IMR-90 (cell line): ENCODE measurements around the gene CLBA1. TPM values are rescaled to one million over a fixed set of nuclear protein-coding genes. Genes with fewer than 3 reads are reported as not detected.

Source experiments
- ATAC-seq: fragments of 200-7000 bp; cut with Tn5 transposase; 2 replicates; pipeline ENCODE4 v1.9.1; 2020; ENCODE audit warnings: low read depth, mild to moderate bottlenecking, moderate library complexity
- BruUV-seq: library from RNA; stranded (reverse); fragments of 400-500 nt; replicated peaks from 2 replicates; lab custom pipeline; 2021; lab: Mats Ljungman, UMichigan
- CTCF ChIA-PET: fragments of 300-600 bp; formaldehyde crosslinking; extraction: SDS; loops from one replicate; lab custom pipeline; 2021; ENCODE audit warnings: antibody characterized with exemption; lab: Yijun Ruan, JAX
- POLR2A ChIA-PET: fragments of 300-600 bp; sonication (Branson Sonifier 250); formaldehyde crosslinking; loops from one replicate; lab custom pipeline; 2022; ENCODE audit warnings: antibody characterized with exemption; ENCODE audit not compliant: unreplicated experiment; lab: Charles Lee
- DNase-seq: peaks from one replicate; pipeline ENCODE4 v3.0.0; 2013
- H2AFZ ChIP-seq: replicated peaks from 2 replicates; pipeline ENCODE3; 2013; ENCODE audit warnings: low read length, mild to moderate bottlenecking; ENCODE audit not compliant: poor library complexity
- H2AK5ac ChIP-seq: 2 replicates; pipeline ENCODE4 v1.6.1; 2013; ENCODE audit warnings: low read depth, low read length, inconsistent platforms
- H2AK9ac ChIP-seq: replicated peaks from 2 replicates; pipeline ENCODE3; 2013; ENCODE audit warnings: mild to moderate bottlenecking, low read depth, low read length, moderate library complexity; ENCODE audit not compliant: poor library complexity
- H2BK120ac ChIP-seq: 2 replicates; pipeline ENCODE4 v1.6.1; 2013; ENCODE audit warnings: low read depth, low read length, inconsistent platforms
- H2BK15ac ChIP-seq: 3 replicates; pipeline ENCODE4 v1.6.1; 2013; ENCODE audit warnings: low read depth, low read length, inconsistent platforms
- H2BK20ac ChIP-seq: 2 replicates; pipeline ENCODE4 v1.6.1; 2013; ENCODE audit warnings: low read depth, mild to moderate bottlenecking, inconsistent platforms, low read length, moderate library complexity
- H2BK5ac ChIP-seq: 2 replicates; pipeline ENCODE4 v1.6.1; 2013; ENCODE audit warnings: mild to moderate bottlenecking, low read depth, low read length, inconsistent platforms; ENCODE audit not compliant: poor library complexity, severe bottlenecking
- H3K14ac ChIP-seq: replicated peaks from 2 replicates; pipeline ENCODE4 v1.6.1; 2013; ENCODE audit warnings: low read depth, low read length, inconsistent platforms
- H3K18ac ChIP-seq: 2 replicates; pipeline ENCODE4 v1.6.1; 2013; ENCODE audit warnings: low read depth, low read length, control low read depth
- H3K23ac ChIP-seq: 2 replicates; pipeline ENCODE4 v1.6.1; 2013; ENCODE audit warnings: low read depth, low read length, inconsistent platforms
- H3K27ac ChIP-seq: 2 replicates; pipeline ENCODE4 v1.5.1; 2013; ENCODE audit warnings: mild to moderate bottlenecking, control low read depth, low read length; ENCODE audit not compliant: insufficient read depth
- H3K27me3 ChIP-seq: 2 replicates; pipeline ENCODE4 v1.6.1; 2013; ENCODE audit warnings: low read length; ENCODE audit not compliant: control insufficient read depth, insufficient read depth
- H3K36me3 ChIP-seq: 2 replicates; pipeline ENCODE4 v1.6.1; 2013; ENCODE audit warnings: low read length, mixed read lengths; ENCODE audit not compliant: control insufficient read depth, insufficient read depth
- H3K4ac ChIP-seq: 2 replicates; pipeline ENCODE4 v1.6.1; 2013; ENCODE audit warnings: low read depth, low read length, inconsistent platforms
- H3K4me1 ChIP-seq: 2 replicates; pipeline ENCODE4 v1.6.1; 2013; ENCODE audit warnings: low read length, mixed read lengths; ENCODE audit not compliant: control insufficient read depth, insufficient read depth
- H3K4me2 ChIP-seq: 2 replicates; pipeline ENCODE4 v1.6.1; 2013; ENCODE audit warnings: low read depth, mild to moderate bottlenecking, control low read depth, low read length, moderate library complexity
- H3K4me3 ChIP-seq: 2 replicates; pipeline ENCODE4 v1.5.1; 2013; ENCODE audit warnings: low read depth, mild to moderate bottlenecking, control low read depth, low read length, moderate library complexity; ENCODE audit not compliant: insufficient read depth
- H3K56ac ChIP-seq: 2 replicates; pipeline ENCODE4 v1.6.1; 2013; ENCODE audit warnings: low read length, inconsistent platforms; ENCODE audit not compliant: insufficient read depth; ENCODE audit errors: extremely low read depth
- H3K79me1 ChIP-seq, 2 experiments: 2 replicates each; pipeline ENCODE4 v1.6.1; 2013; ENCODE audit warnings: low read length in 2 of 2, inconsistent platforms in 1 of 2, low read depth in 1 of 2
- H3K9ac ChIP-seq: 2 replicates; pipeline ENCODE4 v1.6.1; 2013; ENCODE audit warnings: low read depth, low read length, control low read depth
- H3K9me1 ChIP-seq: 2 replicates; pipeline ENCODE4 v1.6.1; 2013; ENCODE audit warnings: low read length, inconsistent platforms; ENCODE audit not compliant: insufficient read depth
- H3K9me3 ChIP-seq: 2 replicates; pipeline ENCODE4 v1.6.1; 2013; ENCODE audit warnings: low read length; ENCODE audit not compliant: control insufficient read depth, insufficient read depth
- H4K20me1 ChIP-seq: 2 replicates; pipeline ENCODE4 v1.6.1; 2013; ENCODE audit warnings: low read length, inconsistent platforms; ENCODE audit not compliant: insufficient read depth
- H4K5ac ChIP-seq: 2 replicates; pipeline ENCODE4 v1.6.1; 2013; ENCODE audit warnings: mild to moderate bottlenecking, low read depth, low read length, control low read depth
- H4K8ac ChIP-seq, 2 experiments: 2 replicates each; pipeline ENCODE4 v1.6.1; 2013; ENCODE audit warnings: low read depth in 2 of 2, low read length in 2 of 2, control low read depth in 1 of 2, inconsistent platforms in 1 of 2
- H4K91ac ChIP-seq: 2 replicates; pipeline ENCODE4 v1.6.1; 2013; ENCODE audit warnings: low read depth, low read length, inconsistent platforms; ENCODE audit not compliant: insufficient read depth
- BHLHE40 ChIP-seq: fragments of 150-350 bp; IDR thresholded peaks from 2 replicates; pipeline ENCODE4 v1.6.1; 2016; ENCODE audit warnings: mild to moderate bottlenecking, low read depth, low read length
- CHD1 ChIP-seq: IDR thresholded peaks from 2 replicates; pipeline ENCODE4 v1.6.1; 2012; ENCODE audit warnings: low read depth, low read length, improper control_type of control experiment
- FOS ChIP-seq: fragments of 150-350 bp; IDR thresholded peaks from 2 replicates; pipeline ENCODE4 v1.6.1; 2016; ENCODE audit warnings: low read depth, low read length
- MAFK ChIP-seq: IDR thresholded peaks from 2 replicates; pipeline ENCODE4 v1.6.1; 2012; ENCODE audit warnings: low read depth, low read length, improper control_type of control experiment
- MAZ ChIP-seq: IDR thresholded peaks from 2 replicates; pipeline ENCODE4 v1.6.1; 2012; ENCODE audit warnings: low read depth, mild to moderate bottlenecking, low read length, improper control_type of control experiment, moderate library complexity, borderline replicate concordance
- NFE2L2 ChIP-seq: fragments of 150-350 bp; IDR thresholded peaks from 2 replicates; pipeline ENCODE4 v1.6.1; 2016; ENCODE audit warnings: low read depth, mild to moderate bottlenecking, low read length
- POLR2A ChIP-seq: IDR thresholded peaks from 2 replicates; pipeline ENCODE4 v1.6.1; 2012; ENCODE audit warnings: mild to moderate bottlenecking, low read depth, low read length
- RAD21 ChIP-seq: IDR thresholded peaks from 2 replicates; pipeline ENCODE4 v1.6.1; 2012; ENCODE audit warnings: low read length, improper control_type of control experiment
- RCOR1 ChIP-seq: IDR thresholded peaks from 2 replicates; pipeline ENCODE4 v1.6.1; 2012; ENCODE audit warnings: mild to moderate bottlenecking, low read length, improper control_type of control experiment; ENCODE audit not compliant: insufficient replicate concordance
- RFX5 ChIP-seq: IDR thresholded peaks from 2 replicates; pipeline ENCODE4 v1.8.0; 2012; ENCODE audit warnings: low read depth, mild to moderate bottlenecking, low read length, moderate library complexity
- SMC3 ChIP-seq: fragments of 150-350 bp; IDR thresholded peaks from 2 replicates; pipeline ENCODE4 v1.6.1; 2016; ENCODE audit warnings: low read depth, mild to moderate bottlenecking, antibody characterized with exemption, low read length, moderate library complexity
- USF2 ChIP-seq: fragments of 150-350 bp; IDR thresholded peaks from 2 replicates; pipeline ENCODE4 v1.6.1; 2017; ENCODE audit warnings: mild to moderate bottlenecking, antibody characterized with exemption, low read length, low read depth
- WGBS, 2 experiments: methylation state at CpG; one replicate each; pipeline versions ENCODE4 v1.1.5 to v1.1.7; 2013; ENCODE audit warnings: missing lambda C conversion rate in 2 of 2; ENCODE audit not compliant: insufficient read length in 1 of 2; ENCODE audit errors: extremely low coverage in 2 of 2; 5-methylcytosine and 5-hydroxymethylcytosine counted together
- dilution Hi-C: fragments of 300-500 bp; cut with HindIII; formaldehyde crosslinking; loops from one replicate; pipeline ENCODE4 v1.14.3; 2018; ENCODE audit warnings: low sequenced_read_pairs; ENCODE audit not compliant: unreplicated experiment
- in situ Hi-C: fragments of 300-500 bp; cut with MboI; formaldehyde crosslinking; loops from 3 replicates; pipeline ENCODE4 v1.14.3; 2019; ENCODE audit warnings: low sequenced_read_pairs, inconsistent platforms, mixed read lengths
- intact Hi-C: fragments of 100-400 bp; cut with micrococcal nuclease; formaldehyde crosslinking; loops from 2 replicates; pipeline ENCODE4 v1.10.0; 2022
- polyA plus RNA-seq, 3 experiments: library from polyadenylated mRNA; depleted of rRNA; stranded (reverse); fragments of >200 nt; gene quantifications; 2 replicates each; pipeline ENCODE4 v1.2.3, GENCODE V29; 2012; ENCODE audit warnings: low replicate concordance in 1 of 3
- total RNA-seq: library from RNA; depleted of rRNA; stranded (reverse); fragments of >200 nt; gene quantifications from 2 replicates; pipeline ENCODE4 v1.2.3, GENCODE V29; 2012

Gene CLBA1
- total and polyA plus RNA-seq, 2 of the 4 experiments (the other 2 are of a cell fraction): 2.7 to 6.2 TPM

- 0 out of 2 replicates have a peak overlapping the region, but pooled peaks have one; percentile 67 for H3K14ac ChIP-seq
- 0 out of 2 replicates have a peak overlapping the region, but pooled peaks have one; percentile 63 for H3K23ac ChIP-seq
- in situ Hi-C loops (loop anchor here (5.0 kb wide), 2 partner anchors 38 to 72 kb away; no protein-coding TSS in a partner anchor), dilution Hi-C loops (no loop called here), intact Hi-C loops (loop anchor here (2.0 to 5.0 kb wide), 2 partner anchors 43 to 112 kb away; no protein-coding TSS in a partner anchor)
- WGBS, 2 experiments: no CpG with 5 or more reads among the region's 14 CpGs
- H2AFZ ChIP-seq: peak overlapping the region; percentile 18
- BruUV-seq: no TSS peak
- no peaks in the 10 kb centered on the region for H3K27me3 ChIP-seq
- H3K18ac ChIP-seq: no peak overlapping the region; the same call in 1 of the 2 replicates
- H2BK20ac ChIP-seq: peak overlapping the region; percentile 11
- no peak for DNase-seq
- peaks cover 13% of the 10 kb centered on the region for H3K9me1 ChIP-seq
- ChIA-PET CTCF (interaction anchor here (0.5 to 4.1 kb wide), 5 partner anchors 32 to 71 kb away, joined by 3 to 21 read pairs (median 5); no protein-coding TSS in a partner anchor), POLR2A (interaction anchor here (0.6 kb wide), 1 partner anchor 53 kb away, joined by 11 read pairs; no protein-coding TSS in a partner anchor)
- peak overlapping the region; percentile 58 for H2AK9ac ChIP-seq
- H4K91ac ChIP-seq: peak overlapping the region; percentile 62
- peaks cover 37% of the 10 kb centered on the region for H3K4me1 ChIP-seq
- TF ChIP-seq RAD21 (no peak), MAFK (no peak), BHLHE40 (no peak), FOS (no peak), SMC3 (no peak), RFX5 (no peak), MAZ (no peak), CHD1 (no peak), RCOR1 (no peak), NFE2L2 (no peak), USF2 (no peak), POLR2A (no peak)
- H3K36me3 ChIP-seq: no peaks in the 10 kb centered on the region
- H3K9me3 ChIP-seq: no peaks in the 10 kb centered on the region
- H3K56ac ChIP-seq: no peak overlapping the region
- H4K5ac ChIP-seq: peak overlapping the region; percentile 13; the same call in 1 of the 2 replicates
- no peak overlapping the region for H3K9ac ChIP-seq
- no peak overlapping the region for H3K4me2 ChIP-seq
- H2BK15ac ChIP-seq: peak overlapping the region; percentile 77; the same call in 1 of the 3 replicates
- 0 out of 2 replicates have a peak, but pooled peaks cover 3% of the 10 kb centered on the region for H4K20me1 ChIP-seq
- 0 out of 2 replicates have a peak overlapping the region, but pooled peaks have one; percentile 0 for H3K27ac ChIP-seq
- no peak for ATAC-seq
- peak overlapping the region; percentile 75 for H2AK5ac ChIP-seq
- H3K4ac ChIP-seq: peak overlapping the region; percentile 86
- H3K79me1 ChIP-seq: peaks cover 0 to 15% of the 10 kb centered on the region in 2 experiments; a peak in 1 of 4 replicates
- peak overlapping the region; percentile 65 for H2BK120ac ChIP-seq
- no peak overlapping the region for H3K4me3 ChIP-seq
- H4K8ac ChIP-seq: peak overlapping the region in 1 of 2 experiments; percentile 81; a peak in 2 of 4 replicates
- no peak overlapping the region for H2BK5ac ChIP-seq
Measured at GRCh38 chr14:104974665-104975390, 10.8 kb upstream of the CLBA1 start.
